NB4 (cell line): Measurements from ENCODE around the gene VANGL2.

Experiments used
- MYC ChIP-seq: IDR thresholded peaks from 2 replicates; pipeline ENCODE4 v1.6.1; 2011; ENCODE audit warnings: low read depth, low read length
- POLR2A ChIP-seq: IDR thresholded peaks from 2 replicates; pipeline ENCODE4 v1.6.1; 2011; ENCODE audit warnings: mild to moderate bottlenecking; ENCODE audit not compliant: insufficient read length; ENCODE audit errors: extremely low read depth
- TF ChIP-seq, protein P1 (sequence below): IDR thresholded peaks from one replicate; pipeline ENCODE4 v1.5.1; 2012; ENCODE audit warnings: low read depth, low read length
- TF ChIP-seq, protein P2 (sequence below): IDR thresholded peaks from 2 replicates; pipeline ENCODE4 v1.6.1; 2011; ENCODE audit warnings: low read depth, low read length

DNA sequence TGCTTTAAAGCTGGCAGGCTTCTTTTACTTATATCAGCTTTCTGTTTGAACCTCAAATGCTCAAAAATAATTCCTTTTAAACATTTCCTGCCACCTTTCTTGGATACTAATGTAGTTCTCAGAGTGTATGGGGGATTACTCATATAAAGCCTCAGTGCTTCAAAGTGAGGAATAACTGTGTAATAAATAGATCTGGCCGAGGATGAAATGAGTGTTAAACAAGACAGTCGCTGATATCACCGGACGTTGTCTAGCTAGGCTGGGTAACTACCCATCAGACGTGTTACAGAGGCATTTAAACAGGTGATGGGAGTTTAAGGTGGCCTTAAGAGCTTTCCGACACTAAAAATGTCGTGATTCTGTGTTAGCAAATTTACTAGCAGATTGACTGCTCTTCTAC lies 53.1 kb downstream of the VANGL2 start:
- TF ChIP-seq, protein P1, sequence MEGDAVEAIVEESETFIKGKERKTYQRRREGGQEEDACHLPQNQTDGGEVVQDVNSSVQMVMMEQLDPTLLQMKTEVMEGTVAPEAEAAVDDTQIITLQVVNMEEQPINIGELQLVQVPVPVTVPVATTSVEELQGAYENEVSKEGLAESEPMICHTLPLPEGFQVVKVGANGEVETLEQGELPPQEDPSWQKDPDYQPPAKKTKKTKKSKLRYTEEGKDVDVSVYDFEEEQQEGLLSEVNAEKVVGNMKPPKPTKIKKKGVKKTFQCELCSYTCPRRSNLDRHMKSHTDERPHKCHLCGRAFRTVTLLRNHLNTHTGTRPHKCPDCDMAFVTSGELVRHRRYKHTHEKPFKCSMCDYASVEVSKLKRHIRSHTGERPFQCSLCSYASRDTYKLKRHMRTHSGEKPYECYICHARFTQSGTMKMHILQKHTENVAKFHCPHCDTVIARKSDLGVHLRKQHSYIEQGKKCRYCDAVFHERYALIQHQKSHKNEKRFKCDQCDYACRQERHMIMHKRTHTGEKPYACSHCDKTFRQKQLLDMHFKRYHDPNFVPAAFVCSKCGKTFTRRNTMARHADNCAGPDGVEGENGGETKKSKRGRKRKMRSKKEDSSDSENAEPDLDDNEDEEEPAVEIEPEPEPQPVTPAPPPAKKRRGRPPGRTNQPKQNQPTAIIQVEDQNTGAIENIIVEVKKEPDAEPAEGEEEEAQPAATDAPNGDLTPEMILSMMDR = no peak
- TF ChIP-seq POLR2A (no peak), MYC (no peak)
- TF ChIP-seq, protein P2, sequence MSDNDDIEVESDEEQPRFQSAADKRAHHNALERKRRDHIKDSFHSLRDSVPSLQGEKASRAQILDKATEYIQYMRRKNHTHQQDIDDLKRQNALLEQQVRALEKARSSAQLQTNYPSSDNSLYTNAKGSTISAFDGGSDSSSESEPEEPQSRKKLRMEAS = no peak
